Pulmonary artery endothelial cell (primary cell): Measurements from ENCODE around the gene TMEM209. TPM values are rescaled to one million over a fixed set of nuclear protein-coding genes. Genes with fewer than 3 reads are reported as not detected.
A peak's percentile ranks its signal among the peaks of the same experiment; 100 is the strongest.
"Not testable (repeated sequence)": the region's sequence is repeated elsewhere in the genome, so short reads cannot be mapped to it uniquely, and the experiment has no call there.

Experiments used
- DNase-seq: peaks from one replicate; pipeline ENCODE4 v3.0.0-alpha.2; 2011; ENCODE audit warnings: low read depth, low spot score
- total RNA-seq: library from RNA; depleted of rRNA; stranded (reverse); fragments of >200 nt; gene quantifications from 2 replicates; pipeline ENCODE4 v1.2.3, GENCODE V29; 2014

Gene TMEM209
- 8.3 and 10.2 TPM in 2 replicates for total RNA-seq

- peak; percentile 89 for DNase-seq
Observed at GRCh38 chr7:130205084-130205947, at the start of gene TMEM209. Gene TMEM209 (minus strand): TSS chr7:130205406. CDS start chr7:130205375, 31 bp downstream.

GRCh38 chr7:130254555-130254954 lies 49.3 kb upstream of the TMEM209 start:
- DNase-seq, result no peak

GRCh38 chr7:130249626-130250025 lies 44.4 kb upstream of the TMEM209 start:
- not testable (repeated sequence) for DNase-seq

- DNase-seq, result not testable (repeated sequence)
Observed at GRCh38 chr7:130248842-130249241, 43.6 kb upstream of the TMEM209 start.

- not testable (repeated sequence) for DNase-seq
Observed at GRCh38 chr7:130246491-130246890, 41.3 kb upstream of the TMEM209 start.

- DNase-seq, result not testable (repeated sequence)
Observed at GRCh38 chr7:130243486-130243885, 38.3 kb upstream of the TMEM209 start.

- DNase-seq, result no peak
Observed at GRCh38 chr7:130242198-130243014, 37.2 kb upstream of the TMEM209 start.

GRCh38 chr7:130240240-130240639 lies 35.0 kb upstream of the TMEM209 start:
- DNase-seq, result no peak

- not testable (repeated sequence) for DNase-seq
Observed at GRCh38 chr7:130236361-130236760, 31.2 kb upstream of the TMEM209 start.

GRCh38 chr7:130234078-130234477 lies 28.9 kb upstream of the TMEM209 start:
- no peak for DNase-seq

- DNase-seq, result no peak
Observed at GRCh38 chr7:130232209-130232608, 27.0 kb upstream of the TMEM209 start.

GRCh38 chr7:130231792-130232191 lies 26.6 kb upstream of the TMEM209 start:
- no peak for DNase-seq

- not testable (repeated sequence) for DNase-seq
Observed at GRCh38 chr7:130229981-130230380, 24.8 kb upstream of the TMEM209 start.

- no peak for DNase-seq
Observed at GRCh38 chr7:130228840-130229502, 23.8 kb upstream of the TMEM209 start.

- no peak for DNase-seq
Observed at GRCh38 chr7:130227883-130228575, 22.8 kb upstream of the TMEM209 start.

GRCh38 chr7:130226333-130226732 lies 21.1 kb upstream of the TMEM209 start:
- DNase-seq, result no peak

- not testable (repeated sequence) for DNase-seq
Observed at GRCh38 chr7:130224923-130225322, 19.7 kb upstream of the TMEM209 start.

GRCh38 chr7:130224210-130224609 lies 19.0 kb upstream of the TMEM209 start:
- DNase-seq, result no peak

GRCh38 chr7:130223646-130224045 lies 18.4 kb upstream of the TMEM209 start:
- no peak for DNase-seq

GRCh38 chr7:130221746-130222145 lies 16.5 kb upstream of the TMEM209 start:
- DNase-seq, result no peak

GRCh38 chr7:130219871-130220270 lies 14.7 kb upstream of the TMEM209 start:
- DNase-seq, result no peak
